ENCODE results near the gene NLRP2B.
"Not testable (repeated sequence)": the region's sequence is repeated elsewhere in the genome, so short reads cannot be mapped to it uniquely, and the experiment has no call there.

The NLRP2B gene

GRCh38 chrX:57680160-57680559 lies at the start of gene NLRP2B:
NLRP2B (minus strand) TSS chrX:57680260.
- no peak for DNase-seq

GRCh38 chrX:57725995-57726394 lies 45.9 kb upstream of the NLRP2B start:
- DNase-seq: not testable (repeated sequence)

- DNase-seq: no peak
Measured at GRCh38 chrX:57681341-57681740, 1.3 kb upstream of the NLRP2B start.

DNA sequence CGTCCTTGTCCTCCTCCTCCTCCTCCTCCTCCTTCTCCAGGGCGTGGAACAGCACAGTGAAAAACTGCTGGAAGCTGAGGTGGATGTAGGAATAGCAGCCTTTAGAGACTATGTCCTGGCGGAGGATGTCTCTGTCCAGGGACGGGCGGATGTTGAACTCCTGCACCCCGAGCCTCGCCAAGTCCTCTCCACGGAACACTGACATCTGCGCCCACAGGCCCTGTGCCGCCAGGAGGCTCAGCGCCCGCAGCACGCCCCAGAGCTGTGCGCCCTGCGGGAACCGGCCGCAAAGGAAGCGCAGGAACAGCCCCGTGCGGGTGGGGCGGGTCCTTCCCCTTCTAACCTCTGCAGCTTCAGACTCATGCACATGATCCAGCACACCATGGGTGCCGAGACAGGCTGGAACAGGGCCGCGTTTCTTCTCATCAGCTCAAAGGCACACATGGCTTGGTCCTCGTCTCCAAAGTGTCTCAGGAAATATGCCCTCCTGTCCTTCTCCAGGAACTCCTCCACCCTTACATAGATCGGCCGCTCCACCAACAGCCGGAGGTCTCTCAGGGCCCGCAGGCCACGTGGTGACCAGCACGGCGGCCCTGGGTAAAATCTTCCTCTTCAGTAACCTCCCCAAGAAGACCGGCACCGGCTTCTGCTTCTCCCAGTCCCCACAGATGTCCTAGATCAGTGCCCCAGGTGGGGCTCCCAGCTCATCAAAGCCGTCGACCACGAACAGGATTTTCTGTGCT lies 1.2 kb downstream of the NLRP2B start:
- DNase-seq: no peak

- DNase-seq: peak; percentile 3
Measured at GRCh38 chrX:57677132-57677858, 2.8 kb downstream of the NLRP2B start.

- DNase-seq: no peak
Measured at GRCh38 chrX:57675320-57675719, 4.7 kb downstream of the NLRP2B start.

DNA sequence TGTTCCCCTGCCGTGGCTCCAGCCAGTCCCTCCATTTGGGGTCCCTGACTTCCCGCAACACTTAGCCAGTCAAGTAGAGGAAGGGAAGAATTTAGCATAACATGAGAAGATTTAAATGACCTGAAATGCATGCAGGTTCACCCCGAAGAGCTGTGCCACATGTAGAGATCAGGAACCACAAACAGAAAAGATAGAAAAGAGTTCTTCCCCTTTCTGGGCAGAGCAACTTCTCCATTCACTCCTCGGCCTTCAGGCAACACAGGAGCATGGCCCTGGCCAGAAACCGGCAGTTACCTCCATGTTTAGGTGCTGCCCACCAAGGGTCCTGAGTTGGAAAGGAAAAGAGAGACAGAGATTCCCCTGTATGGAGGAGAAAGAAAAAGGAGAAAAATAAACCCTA lies 5.2 kb downstream of the NLRP2B start:
- DNase-seq: peak; percentile 19

- DNase-seq: no peak
Measured at GRCh38 chrX:57669961-57670360, 10.1 kb downstream of the NLRP2B start.

GRCh38 chrX:57667010-57667409 lies 13.1 kb downstream of the NLRP2B start:
- DNase-seq: no peak

GRCh38 chrX:57655065-57655464 lies 25.0 kb downstream of the NLRP2B start:
- DNase-seq: no peak

DNA sequence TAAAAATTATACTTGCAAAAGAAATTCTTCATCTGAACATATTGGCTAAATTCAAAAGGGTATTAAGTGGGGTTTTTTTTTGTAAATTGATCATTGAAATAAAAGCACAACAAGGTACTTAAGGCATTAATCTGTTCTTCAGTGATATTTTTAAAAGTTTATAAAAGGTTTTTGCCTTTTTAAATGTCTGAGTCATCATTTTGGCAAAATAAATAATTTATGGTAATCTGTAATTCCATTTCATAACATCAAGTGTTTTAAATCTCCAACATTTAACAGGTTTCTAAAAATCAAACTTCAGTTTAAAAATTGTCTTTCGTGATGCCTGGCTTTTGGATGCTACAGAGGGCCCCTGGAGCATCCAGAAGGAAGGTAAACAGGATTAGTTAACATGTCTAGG lies 27.4 kb downstream of the NLRP2B start:
- no peak for DNase-seq

GRCh38 chrX:57651169-57651919 lies 28.7 kb downstream of the NLRP2B start:
- DNase-seq: no peak

GRCh38 chrX:57647020-57647419 lies 33.0 kb downstream of the NLRP2B start:
- no peak for DNase-seq

- no peak for DNase-seq
Measured at GRCh38 chrX:57643698-57644097, 36.4 kb downstream of the NLRP2B start.

DNA sequence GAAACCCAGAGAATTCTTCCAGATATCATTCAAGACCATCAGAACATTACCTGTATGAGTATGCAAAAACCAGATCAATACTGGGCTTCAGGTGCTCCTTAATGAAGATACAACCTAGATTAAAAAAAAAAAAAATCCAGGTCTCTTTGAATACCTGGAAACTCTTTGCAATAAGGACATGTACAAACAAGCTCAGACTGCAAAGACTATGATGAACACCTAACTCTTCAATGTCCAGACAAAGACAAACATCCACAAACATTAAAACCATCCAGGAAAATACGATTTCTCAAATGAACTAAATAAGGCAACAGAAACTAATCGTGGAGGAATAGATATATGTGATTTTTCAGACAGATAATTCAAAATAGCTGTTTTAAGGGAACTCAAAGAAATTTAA lies 38.7 kb downstream of the NLRP2B start:
- no peak for DNase-seq

- DNase-seq: no peak
Measured at GRCh38 chrX:57640674-57641016, 39.4 kb downstream of the NLRP2B start.

GRCh38 chrX:57629438-57629837 lies 50.6 kb downstream of the NLRP2B start:
- DNase-seq: not testable (repeated sequence)

Measured in GF-D8 (cell line).